ENCODE data around the gene ITSN2. TPM values are rescaled to one million over a fixed set of nuclear protein-coding genes. Genes with fewer than 3 reads are reported as not detected.

ITSN2 gene
- total and polyA plus RNA-seq, 4 donors, result 10.1 to 32.4 (median 21.6) TPM

GRCh38 chr2:24402242-24403097 lies 42.1 kb upstream of the ITSN2 start:
- peaks cover 0 to 3% (median 0%) of the 10 kb centered on the region in 4 donors for H3K27me3 ChIP-seq (ENCODE audit: control insufficient read depth in 4 of 4, insufficient read depth in 4 of 4, low read length in 3 of 4)
- WGBS, result 33% methylated on average over 38 of the region's 38 CpGs
- H3K4me1 ChIP-seq (ENCODE audit: control insufficient read depth in 4 of 4, insufficient read depth in 4 of 4, low read length in 3 of 4), result peaks cover 0 to 2% (median 0%) of the 10 kb centered on the region in 4 donors
- no peak for DNase-seq (ENCODE audit: low spot score)
- no peaks in the 10 kb centered on the region for H3K9me3 ChIP-seq (ENCODE audit: control insufficient read depth in 4 of 4, low read length in 3 of 4)
- no peak overlapping the region for H3K27ac ChIP-seq (ENCODE audit: low read depth in 1 of 2, low read length in 2 of 2)
- H3K36me3 ChIP-seq (ENCODE audit: control insufficient read depth in 4 of 4, insufficient read depth in 3 of 4, low read depth in 1 of 4, low read length in 3 of 4), result no peaks in the 10 kb centered on the region
- TF ChIP-seq, protein P1, sequence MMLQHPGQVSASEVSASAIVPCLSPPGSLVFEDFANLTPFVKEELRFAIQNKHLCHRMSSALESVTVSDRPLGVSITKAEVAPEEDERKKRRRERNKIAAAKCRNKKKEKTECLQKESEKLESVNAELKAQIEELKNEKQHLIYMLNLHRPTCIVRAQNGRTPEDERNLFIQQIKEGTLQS (IDR thresholded peaks at IDR 0.05), result no peak
- TF ChIP-seq YY1 (IDR thresholded peaks at IDR 0.05), result no peak
- TF ChIP-seq REST (IDR thresholded peaks at IDR 0.05), result no peak
- no peak for TF ChIP-seq RXRA (IDR thresholded peaks at IDR 0.05)
- TF ChIP-seq ZBTB33 (IDR thresholded peaks at IDR 0.05), result no peak
- TF ChIP-seq SP1 (IDR thresholded peaks at IDR 0.05), result no peak
- no peak for TF ChIP-seq RAD21 (IDR thresholded peaks at IDR 0.05)
- TF ChIP-seq, protein P2, sequence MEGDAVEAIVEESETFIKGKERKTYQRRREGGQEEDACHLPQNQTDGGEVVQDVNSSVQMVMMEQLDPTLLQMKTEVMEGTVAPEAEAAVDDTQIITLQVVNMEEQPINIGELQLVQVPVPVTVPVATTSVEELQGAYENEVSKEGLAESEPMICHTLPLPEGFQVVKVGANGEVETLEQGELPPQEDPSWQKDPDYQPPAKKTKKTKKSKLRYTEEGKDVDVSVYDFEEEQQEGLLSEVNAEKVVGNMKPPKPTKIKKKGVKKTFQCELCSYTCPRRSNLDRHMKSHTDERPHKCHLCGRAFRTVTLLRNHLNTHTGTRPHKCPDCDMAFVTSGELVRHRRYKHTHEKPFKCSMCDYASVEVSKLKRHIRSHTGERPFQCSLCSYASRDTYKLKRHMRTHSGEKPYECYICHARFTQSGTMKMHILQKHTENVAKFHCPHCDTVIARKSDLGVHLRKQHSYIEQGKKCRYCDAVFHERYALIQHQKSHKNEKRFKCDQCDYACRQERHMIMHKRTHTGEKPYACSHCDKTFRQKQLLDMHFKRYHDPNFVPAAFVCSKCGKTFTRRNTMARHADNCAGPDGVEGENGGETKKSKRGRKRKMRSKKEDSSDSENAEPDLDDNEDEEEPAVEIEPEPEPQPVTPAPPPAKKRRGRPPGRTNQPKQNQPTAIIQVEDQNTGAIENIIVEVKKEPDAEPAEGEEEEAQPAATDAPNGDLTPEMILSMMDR (IDR thresholded peaks at IDR 0.05; ENCODE audit: low read depth, low read length, missing input control), result no peak
- TF ChIP-seq FOXA2 (IDR thresholded peaks at IDR 0.05), result no peak
- TF ChIP-seq HNF4A (conservative IDR thresholded peaks at IDR 0.05), result no peak
- peak overlapping the region in 1 of 3 donors; percentile 23 for H3K4me3 ChIP-seq (ENCODE audit: low read depth in 1 of 3, low read length in 3 of 3)
- H3K9ac ChIP-seq (ENCODE audit: low read depth in 1 of 2, low read length in 2 of 2), result no peak overlapping the region

GRCh38 chr2:24400207-24400907 lies 40.0 kb upstream of the ITSN2 start:
- TF ChIP-seq HNF4G (IDR thresholded peaks at IDR 0.05) (no peak), SP1 (IDR thresholded peaks at IDR 0.05) (no peak), ZBTB33 (IDR thresholded peaks at IDR 0.05) (no peak), MAX (IDR thresholded peaks at IDR 0.05) (no peak), NR2F2 (IDR thresholded peaks at IDR 0.05) (no peak), RXRA (IDR thresholded peaks at IDR 0.05) (no peak)
- no peaks in the 10 kb centered on the region for H3K36me3 ChIP-seq (ENCODE audit: control insufficient read depth in 4 of 4, insufficient read depth in 3 of 4, low read depth in 1 of 4, low read length in 3 of 4)
- no peak overlapping the region for H3K9ac ChIP-seq (ENCODE audit: low read depth in 1 of 2, low read length in 2 of 2)
- 86% methylated on average over 18 of the region's 18 CpGs for WGBS
- no peak for DNase-seq (ENCODE audit: low spot score)
- no peak overlapping the region for H3K27ac ChIP-seq (ENCODE audit: low read depth in 1 of 2, low read length in 2 of 2)
- peaks cover 0 to 3% (median 0%) of the 10 kb centered on the region in 4 donors for H3K4me1 ChIP-seq (ENCODE audit: control insufficient read depth in 4 of 4, insufficient read depth in 4 of 4, low read length in 3 of 4)
- H3K27me3 ChIP-seq (ENCODE audit: control insufficient read depth in 4 of 4, insufficient read depth in 4 of 4, low read length in 3 of 4), result peaks cover 0 to 3% (median 0%) of the 10 kb centered on the region in 4 donors
- no peak overlapping the region for H3K4me3 ChIP-seq (ENCODE audit: low read depth in 1 of 3, low read length in 3 of 3)
- H3K9me3 ChIP-seq (ENCODE audit: control insufficient read depth in 4 of 4, low read length in 3 of 4), result no peaks in the 10 kb centered on the region
